Measurements from ENCODE around the gene ZNF25. TPM values are rescaled to one million over a fixed set of nuclear protein-coding genes. Genes with fewer than 3 reads are reported as not detected.
"Not testable (repeated sequence)": the region's sequence is repeated elsewhere in the genome, so short reads cannot be mapped to it uniquely, and the experiment has no call there.

ZNF25 gene
- 14.4 to 18.6 TPM (median 16.3 TPM) in 3 replicates for total RNA-seq
- long read RNA-seq, full-length matches to known transcripts = 33 of 49 reads
- long read RNA-seq, partial matches to known transcripts = 2 of 49 reads
- long read RNA-seq, other reads (novel, unspliced or antisense) = 14 of 49 reads

- Mint-ChIP-seq H3K27ac (ENCODE audit: unreplicated experiment) (peak within 1 kb of the TSS; percentile 95), H3K36me3 (ENCODE audit: low read depth) (peaks cover 5% of the 10 kb centered on the region), H3K27me3 (ENCODE audit: low read depth) (no peaks in the 10 kb centered on the region), H3K4me1 (ENCODE audit: low read depth) (peaks cover 26% of the 10 kb centered on the region), H3K4me3 (ENCODE audit: unreplicated experiment) (peak within 1 kb of the TSS; percentile 93), H3K9me3 (ENCODE audit: low read depth) (peaks cover 5% of the 10 kb centered on the region)
- peak; percentile 95 for TF ChIP-seq CTCF (IDR thresholded peaks at IDR 0.05)
- peak; percentile 96 for DNase-seq (ENCODE audit: low spot score)
Measured at GRCh38 chr10:37976091-37976879, at the start of gene ZNF25. ZNF25 (minus strand) TSS chr10:37976647; CDS start chr10:37971722, 4,925 bp downstream.

DNA sequence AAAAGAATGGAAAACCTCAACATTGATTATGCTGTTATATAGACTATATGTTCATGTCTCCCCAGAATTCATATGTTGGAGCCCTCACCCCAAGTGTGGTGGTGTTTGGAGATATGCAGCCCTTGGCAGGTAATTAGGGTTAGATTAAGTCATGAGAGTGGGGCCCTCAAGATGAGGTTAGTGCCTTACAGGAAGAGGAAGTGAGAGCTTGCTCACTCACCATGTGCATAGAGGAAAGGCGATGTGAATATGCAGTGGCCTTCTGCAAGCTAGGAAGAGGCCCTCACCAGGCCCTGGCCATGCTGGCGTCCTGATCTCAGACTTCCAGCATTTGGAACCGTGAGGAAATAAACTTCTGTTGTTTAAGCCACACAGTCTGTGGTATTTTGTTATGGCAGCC, 48.8 kb upstream of the ZNF25 start:
- Mint-ChIP-seq H3K4me1 (ENCODE audit: low read depth) (no peaks in the 10 kb centered on the region), H3K27me3 (ENCODE audit: low read depth) (no peaks in the 10 kb centered on the region), H3K27ac (ENCODE audit: unreplicated experiment) (no peak overlapping the region), H3K36me3 (ENCODE audit: low read depth) (peaks cover 52% of the 10 kb centered on the region), H3K9me3 (ENCODE audit: low read depth) (no peaks in the 10 kb centered on the region), H3K4me3 (ENCODE audit: unreplicated experiment) (no peak overlapping the region)
- DNase-seq (ENCODE audit: low spot score) = no peak
- TF ChIP-seq CTCF (IDR thresholded peaks at IDR 0.05) = no peak

DNA sequence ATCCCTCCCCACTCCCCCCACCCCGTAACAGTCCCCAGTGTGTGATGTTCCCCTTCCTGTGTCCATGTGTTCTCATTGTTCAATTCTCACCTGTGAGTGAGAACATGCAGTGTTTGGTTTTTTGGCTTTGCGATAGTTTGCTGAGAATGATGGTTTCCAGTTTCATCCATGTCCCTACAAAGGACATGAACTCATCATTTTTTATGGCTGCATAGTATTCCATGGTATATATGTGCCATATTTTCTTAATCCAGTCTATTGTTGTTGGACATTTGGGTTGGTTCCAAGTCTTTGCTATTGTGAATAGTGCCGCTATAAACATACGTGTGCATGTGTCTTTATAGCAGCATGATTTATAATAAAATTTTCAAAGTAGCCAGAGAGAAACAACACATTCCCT, 42.7 kb upstream of the ZNF25 start:
- not testable (repeated sequence) for H3K27me3 Mint-ChIP-seq (ENCODE audit: low read depth); H3K27ac Mint-ChIP-seq (ENCODE audit: unreplicated experiment); H3K4me3 Mint-ChIP-seq (ENCODE audit: unreplicated experiment); DNase-seq (ENCODE audit: low spot score); H3K4me1 Mint-ChIP-seq (ENCODE audit: low read depth)
- H3K9me3 Mint-ChIP-seq (ENCODE audit: low read depth) = peaks cover 10% of the 10 kb centered on the region
- H3K36me3 Mint-ChIP-seq (ENCODE audit: low read depth) = peaks cover 51% of the 10 kb centered on the region

- H3K4me3 Mint-ChIP-seq (ENCODE audit: unreplicated experiment) = no peak overlapping the region
- H3K27ac Mint-ChIP-seq (ENCODE audit: unreplicated experiment) = no peak overlapping the region
- no peak for DNase-seq (ENCODE audit: low spot score)
- peaks cover 46% of the 10 kb centered on the region for H3K36me3 Mint-ChIP-seq (ENCODE audit: low read depth)
- TF ChIP-seq CTCF (IDR thresholded peaks at IDR 0.05) = no peak
- H3K4me1 Mint-ChIP-seq (ENCODE audit: low read depth) = peaks cover 9% of the 10 kb centered on the region
- no peaks in the 10 kb centered on the region for H3K27me3 Mint-ChIP-seq (ENCODE audit: low read depth)
- peaks cover 10% of the 10 kb centered on the region for H3K9me3 Mint-ChIP-seq (ENCODE audit: low read depth)
Measured at GRCh38 chr10:38016354-38016753, 39.9 kb upstream of the ZNF25 start.

GRCh38 chr10:38010119-38010903, 33.9 kb upstream of the ZNF25 start, which contains the start of gene ZNF33A:
ZNF33A (plus strand) TSS chr10:38010675; CDS start chr10:38012342, 1,667 bp downstream.
- Mint-ChIP-seq H3K9me3 (ENCODE audit: low read depth) (no peaks in the 10 kb centered on the region), H3K27ac (ENCODE audit: unreplicated experiment) (peak within 1 kb of the TSS; percentile 99), H3K36me3 (ENCODE audit: low read depth) (peaks cover 6% of the 10 kb centered on the region), H3K4me3 (ENCODE audit: unreplicated experiment) (peak within 1 kb of the TSS; percentile 83), H3K4me1 (ENCODE audit: low read depth) (peaks cover 19% of the 10 kb centered on the region), H3K27me3 (ENCODE audit: low read depth) (peaks cover 3% of the 10 kb centered on the region)
- TF ChIP-seq CTCF (IDR thresholded peaks at IDR 0.05) = peak; percentile 39
- peak; percentile 94 for DNase-seq (ENCODE audit: low spot score)
